Bronchial epithelial cell (primary cell): ENCODE data around the gene EXOSC5. TPM values are rescaled to one million over a fixed set of nuclear protein-coding genes. Genes with fewer than 3 reads are reported as not detected.

ENCODE experiments used
- DNase-seq: peaks from one replicate; pipeline ENCODE4 v3.0.0-alpha.2; 2010; ENCODE audit warnings: low read depth
- FAIRE-seq: peaks from 2 replicates; lab custom pipeline; 2011; peaks lifted over from hg19 to GRCh38; lab: Jason Lieb, UNC
- H3K27me3 ChIP-seq: 2 replicates; pipeline ENCODE4 v1.5.1; 2011; ENCODE audit warnings: low read length; ENCODE audit not compliant: control insufficient read depth, insufficient read depth
- H3K36me3 ChIP-seq: 2 replicates; pipeline ENCODE4 v1.5.1; 2011; ENCODE audit warnings: low read length; ENCODE audit not compliant: control insufficient read depth, insufficient read depth
- H3K4me3 ChIP-seq: 2 replicates; pipeline ENCODE4 v1.5.1; 2011; ENCODE audit warnings: mild to moderate bottlenecking, low read depth, low read length, control low read depth
- total RNA-seq: library from RNA; depleted of rRNA; stranded (reverse); fragments of >200 nt; gene quantifications from 2 replicates; pipeline ENCODE4 v1.2.1, GENCODE V29; 2014
- TF ChIP-seq, protein P1 (sequence below): IDR thresholded peaks from 2 replicates; pipeline ENCODE4 v1.5.1; 2011; ENCODE audit warnings: mild to moderate bottlenecking, moderate library complexity, low read length, control low read depth, inconsistent platforms; ENCODE audit not compliant: insufficient read depth, severe bottlenecking

The EXOSC5 gene
- total RNA-seq, 1 donor from 2014 or later: 58.4 TPM

DNA sequence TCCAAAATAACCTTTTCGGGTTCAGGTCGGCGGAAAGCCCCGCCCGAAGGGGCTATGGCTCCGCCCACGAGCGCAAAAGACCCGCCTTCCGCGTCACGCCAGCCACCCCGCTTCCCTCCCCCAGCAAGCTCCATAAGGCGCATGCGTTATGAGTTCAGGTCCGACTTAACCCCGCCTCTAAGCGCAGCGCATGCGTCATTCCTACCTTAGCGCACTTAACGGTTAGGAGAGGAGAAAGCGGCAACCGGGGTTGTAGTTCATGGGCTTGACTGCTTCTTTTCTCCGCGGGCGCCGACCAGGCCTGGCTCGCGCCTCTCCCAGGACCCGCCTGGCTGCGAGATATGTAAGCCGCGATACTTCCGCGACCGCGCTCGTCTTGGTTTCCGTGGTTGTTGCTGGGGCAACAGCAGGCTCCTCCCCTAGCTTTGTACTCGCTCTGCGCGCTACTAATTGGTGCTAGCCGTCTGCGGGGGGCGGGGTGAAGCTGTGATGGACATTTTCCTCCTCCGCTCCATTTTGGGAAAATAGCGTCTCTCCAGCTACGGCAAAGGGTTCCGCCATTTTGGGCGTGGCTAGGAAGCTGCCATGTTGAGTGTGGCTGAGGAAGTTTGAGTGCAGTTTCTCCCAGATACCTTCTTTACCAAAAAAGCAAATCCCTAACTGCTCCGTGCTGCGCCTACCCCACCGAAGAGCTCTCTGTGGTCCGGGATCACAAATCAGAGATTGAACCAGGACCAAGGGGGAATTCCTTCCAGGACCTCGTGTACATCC lies 33.2 kb downstream of the EXOSC5 start, which contains the start of gene B9D2:
B9D2 (minus strand) TSS at position 397 of the 771 bp plus-strand sequence. CDS start 630 bp downstream, outside the sequence.
- FAIRE-seq: no peak
- TF ChIP-seq, protein P1, sequence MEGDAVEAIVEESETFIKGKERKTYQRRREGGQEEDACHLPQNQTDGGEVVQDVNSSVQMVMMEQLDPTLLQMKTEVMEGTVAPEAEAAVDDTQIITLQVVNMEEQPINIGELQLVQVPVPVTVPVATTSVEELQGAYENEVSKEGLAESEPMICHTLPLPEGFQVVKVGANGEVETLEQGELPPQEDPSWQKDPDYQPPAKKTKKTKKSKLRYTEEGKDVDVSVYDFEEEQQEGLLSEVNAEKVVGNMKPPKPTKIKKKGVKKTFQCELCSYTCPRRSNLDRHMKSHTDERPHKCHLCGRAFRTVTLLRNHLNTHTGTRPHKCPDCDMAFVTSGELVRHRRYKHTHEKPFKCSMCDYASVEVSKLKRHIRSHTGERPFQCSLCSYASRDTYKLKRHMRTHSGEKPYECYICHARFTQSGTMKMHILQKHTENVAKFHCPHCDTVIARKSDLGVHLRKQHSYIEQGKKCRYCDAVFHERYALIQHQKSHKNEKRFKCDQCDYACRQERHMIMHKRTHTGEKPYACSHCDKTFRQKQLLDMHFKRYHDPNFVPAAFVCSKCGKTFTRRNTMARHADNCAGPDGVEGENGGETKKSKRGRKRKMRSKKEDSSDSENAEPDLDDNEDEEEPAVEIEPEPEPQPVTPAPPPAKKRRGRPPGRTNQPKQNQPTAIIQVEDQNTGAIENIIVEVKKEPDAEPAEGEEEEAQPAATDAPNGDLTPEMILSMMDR: no peak

DNA sequence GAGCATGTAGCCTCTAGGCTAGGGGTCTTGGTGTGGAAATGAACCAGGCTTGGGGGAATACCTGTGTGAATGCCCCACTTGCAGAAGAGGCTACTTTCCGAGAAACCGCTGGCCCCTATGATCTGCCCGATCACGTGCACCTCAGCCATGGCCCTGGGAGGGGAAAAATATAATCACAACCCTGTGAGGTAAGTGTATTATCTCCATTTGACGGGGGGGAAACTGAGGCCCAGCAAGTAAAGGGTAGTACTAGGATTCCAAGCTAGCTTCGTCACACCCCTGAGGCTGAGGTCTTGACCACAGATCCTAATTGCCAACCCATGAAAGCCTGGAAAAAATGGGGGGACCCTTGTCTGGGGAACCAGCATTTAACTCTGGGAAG lies 33.8 kb downstream of the EXOSC5 start:
- no peak for DNase-seq
- no peaks in the 10 kb centered on the region for H3K27me3 ChIP-seq
- TF ChIP-seq, protein P1: no peak
- H3K4me3 ChIP-seq: peak overlapping the region; percentile 78
- no peaks in the 10 kb centered on the region for H3K36me3 ChIP-seq
- no peak for FAIRE-seq

More for the DNA sequence above, 33.2 kb downstream of the EXOSC5 start, which contains the start of gene B9D2:
- Histone ChIP-seq H3K4me3 (peak within 1 kb of the TSS; percentile 78), H3K27me3 (no peaks in the 10 kb centered on the region), H3K36me3 (no peaks in the 10 kb centered on the region)
- peak; percentile 93 for DNase-seq

DNA sequence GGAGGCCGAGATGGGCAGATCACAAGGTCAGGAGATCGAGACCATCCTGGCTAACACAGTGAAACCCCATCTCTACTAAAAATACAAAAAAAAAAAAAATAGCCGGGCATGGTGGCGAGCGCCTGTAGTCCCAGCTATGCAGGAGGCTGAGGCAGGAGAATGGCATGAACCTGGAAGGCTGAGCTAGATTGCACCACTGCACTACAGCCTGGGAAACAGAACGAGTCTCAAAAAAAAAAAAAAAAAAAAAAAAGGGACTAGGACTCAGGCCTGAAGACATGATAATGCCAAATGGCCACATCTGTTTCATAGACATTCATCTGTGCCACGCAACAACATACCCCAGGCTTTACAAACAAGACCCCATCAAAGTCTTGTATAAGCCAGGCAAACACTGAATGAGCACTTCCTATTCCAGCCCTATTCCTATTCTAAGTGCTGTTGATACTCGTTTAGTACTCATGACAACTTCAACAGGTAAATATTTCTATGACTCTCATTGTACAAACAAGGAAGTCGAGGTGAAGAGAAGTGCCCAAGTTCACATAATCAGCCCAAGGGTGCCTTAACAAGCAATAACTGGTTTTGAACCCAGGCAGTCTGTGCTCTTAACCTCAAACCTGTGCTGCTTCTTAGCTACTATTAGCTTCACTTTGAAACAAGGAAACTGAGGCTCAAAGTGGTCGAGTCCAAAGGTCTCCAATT lies 34.9 kb downstream of the EXOSC5 start:
- FAIRE-seq (no peak), DNase-seq (peak; percentile 91)
- Histone ChIP-seq H3K36me3 (no peaks in the 10 kb centered on the region), H3K4me3 (no peak overlapping the region), H3K27me3 (no peaks in the 10 kb centered on the region)
- TF ChIP-seq, protein P1: no peak

DNA sequence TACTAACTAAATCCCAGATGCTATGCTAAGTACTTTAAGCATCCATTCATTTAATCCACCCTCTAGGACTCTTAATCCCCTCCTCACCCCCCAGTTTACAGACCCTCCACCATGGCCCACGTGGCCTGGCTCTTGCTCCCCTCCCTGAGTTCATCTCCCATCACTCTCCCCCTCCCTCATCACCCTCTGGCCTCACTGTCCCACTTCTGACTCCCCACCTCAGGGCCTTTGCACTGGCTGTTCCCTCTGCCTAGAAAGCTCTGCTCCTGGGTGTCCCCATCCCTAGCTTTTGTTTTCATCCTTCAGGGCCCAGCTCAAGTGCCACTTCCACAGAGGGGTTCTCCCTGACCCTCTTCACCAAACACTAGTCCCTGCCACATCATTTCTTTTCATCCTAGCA lies 37.4 kb downstream of the EXOSC5 start:
- Histone ChIP-seq H3K36me3 (no peaks in the 10 kb centered on the region), H3K27me3 (no peaks in the 10 kb centered on the region), H3K4me3 (no peak overlapping the region)
- TF ChIP-seq, protein P1: no peak
- DNase-seq (no peak), FAIRE-seq (no peak)

DNA sequence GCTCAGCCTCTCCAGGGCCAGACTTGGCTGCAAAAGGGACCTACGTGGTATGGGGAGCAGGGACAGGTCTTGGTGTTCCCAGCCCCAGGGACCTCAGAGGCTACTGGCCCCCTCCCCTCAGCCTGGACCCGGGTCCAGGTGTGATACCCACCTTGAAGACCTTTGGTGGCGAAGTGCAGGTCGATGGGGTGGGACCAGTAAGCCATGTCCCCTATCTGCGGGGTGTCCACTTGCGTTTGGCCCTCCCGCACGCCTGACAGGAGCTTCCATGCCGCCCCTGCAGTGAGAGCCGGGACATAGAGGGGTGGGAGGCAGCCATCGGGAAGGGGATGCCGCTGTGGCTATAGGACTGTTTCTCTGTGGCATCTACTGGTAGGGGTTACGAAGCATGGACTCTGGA lies 39.4 kb downstream of the EXOSC5 start:
- H3K36me3 ChIP-seq: no peaks in the 10 kb centered on the region
- no peak for FAIRE-seq
- H3K27me3 ChIP-seq: no peaks in the 10 kb centered on the region
- DNase-seq: no peak
- H3K4me3 ChIP-seq: no peak overlapping the region
- TF ChIP-seq, protein P1: no peak
